Stimulated activated CD8-positive, alpha-beta memory T cell treated with anti-CD3 and anti-CD28 coated beads, Interleukin-4, amount 100 ng/mL, for 24 hours (primary cell): Measurements from ENCODE around the gene SUCLA2.

Experiments
- DNase-seq: peaks from one replicate; pipeline ENCODE4 v3.0.0-alpha.2; 2020; ENCODE audit warnings: low read depth

Gene SUCLA2

DNA sequence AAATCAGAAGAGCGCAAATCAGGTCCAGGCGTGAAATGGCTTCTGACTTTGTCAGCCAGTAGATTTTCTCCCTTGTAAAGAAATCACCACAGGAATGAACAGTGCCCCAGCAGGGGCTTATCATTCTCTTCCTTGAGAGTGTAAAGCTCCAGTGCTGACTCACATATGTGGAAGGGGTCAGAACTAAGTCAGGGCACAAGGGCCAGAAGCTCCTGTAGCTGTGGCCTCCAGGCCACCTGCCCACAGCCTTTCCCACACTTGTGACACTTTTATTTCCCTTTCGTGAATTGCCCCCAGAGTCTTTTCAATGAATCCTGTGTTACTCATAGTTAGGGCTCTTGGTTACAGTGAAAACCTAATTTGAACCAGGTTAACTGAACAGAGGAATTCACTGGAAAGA lies 99.6 kb downstream of the SUCLA2 start:
- DNase-seq = no peak

- DNase-seq = no peak
Measured at GRCh38 chr13:47898080-47898479, 103.0 kb downstream of the SUCLA2 start.

DNA sequence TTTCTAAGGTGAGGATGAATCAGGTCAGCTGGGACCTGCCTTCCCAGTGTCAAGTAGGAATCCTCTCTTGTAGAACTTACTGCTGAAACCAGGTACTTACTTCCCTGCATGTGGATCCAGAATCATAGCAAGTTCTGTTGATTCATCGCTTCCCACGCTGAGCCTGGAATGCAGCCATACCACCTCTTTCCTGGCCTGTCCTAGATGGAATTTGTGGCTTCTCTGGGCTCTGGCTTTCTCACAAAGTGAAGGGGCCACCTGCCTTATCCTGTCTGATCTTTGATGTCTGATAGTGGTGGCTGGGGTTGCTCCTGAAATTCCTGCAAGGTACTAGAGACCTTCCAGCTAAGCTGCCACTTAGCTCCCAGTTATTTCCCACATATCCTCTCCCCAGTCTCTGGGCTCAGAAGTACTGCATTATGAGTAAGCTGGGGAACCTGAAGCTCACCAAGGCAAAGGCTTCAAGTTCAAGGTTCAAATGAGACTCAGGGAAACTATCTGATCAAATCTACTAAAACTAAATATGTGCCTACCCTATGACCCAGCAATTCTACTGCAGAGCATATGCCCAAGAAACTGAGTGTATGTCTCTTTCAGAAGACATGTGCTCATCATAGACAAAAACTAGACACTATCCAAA lies 103.5 kb downstream of the SUCLA2 start:
- no peak for DNase-seq

DNA sequence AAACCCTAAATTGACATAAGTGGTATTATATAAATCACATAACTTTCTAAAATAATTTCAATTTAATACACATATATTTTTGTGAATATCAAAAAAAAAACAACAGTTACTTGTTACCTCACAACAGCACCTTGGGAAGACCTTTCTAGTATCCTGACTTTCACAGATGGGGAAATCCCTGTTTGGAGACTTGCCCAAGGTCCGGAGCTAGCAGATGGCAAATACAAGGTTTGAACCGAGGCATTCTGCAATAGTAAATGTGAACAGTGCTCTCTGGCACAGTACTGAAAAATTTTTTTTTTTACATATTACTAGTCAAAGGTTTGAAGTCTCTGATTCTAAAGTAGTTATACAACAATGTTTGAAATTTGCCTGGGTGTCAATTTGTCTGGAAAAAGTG lies 104.5 kb downstream of the SUCLA2 start:
- no peak for DNase-seq

DNA sequence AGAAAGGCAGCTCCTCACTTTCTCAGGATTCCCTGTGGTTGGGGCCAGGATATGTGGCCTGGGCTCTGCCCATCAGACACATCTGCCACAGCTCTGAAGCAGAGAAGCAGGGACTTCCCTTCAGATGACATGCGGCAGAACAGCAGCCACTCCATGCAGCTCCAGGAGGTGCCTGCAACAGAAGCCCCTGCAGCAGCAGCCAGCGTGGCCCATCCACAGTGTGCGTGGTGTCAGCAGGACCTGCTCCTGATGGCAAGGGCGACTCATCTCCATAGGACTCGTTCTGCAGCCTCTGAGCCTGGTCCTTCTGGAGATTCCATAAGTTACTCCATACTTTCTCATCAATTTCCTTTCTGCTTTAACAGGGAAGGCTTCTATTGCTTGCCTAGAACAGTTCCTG lies 105.0 kb downstream of the SUCLA2 start:
- no peak for DNase-seq

- DNase-seq = no peak
Measured at GRCh38 chr13:47893527-47893926, 107.5 kb downstream of the SUCLA2 start.
